ENCODE data around the gene LZTR1.

LZTR1 gene

DNA sequence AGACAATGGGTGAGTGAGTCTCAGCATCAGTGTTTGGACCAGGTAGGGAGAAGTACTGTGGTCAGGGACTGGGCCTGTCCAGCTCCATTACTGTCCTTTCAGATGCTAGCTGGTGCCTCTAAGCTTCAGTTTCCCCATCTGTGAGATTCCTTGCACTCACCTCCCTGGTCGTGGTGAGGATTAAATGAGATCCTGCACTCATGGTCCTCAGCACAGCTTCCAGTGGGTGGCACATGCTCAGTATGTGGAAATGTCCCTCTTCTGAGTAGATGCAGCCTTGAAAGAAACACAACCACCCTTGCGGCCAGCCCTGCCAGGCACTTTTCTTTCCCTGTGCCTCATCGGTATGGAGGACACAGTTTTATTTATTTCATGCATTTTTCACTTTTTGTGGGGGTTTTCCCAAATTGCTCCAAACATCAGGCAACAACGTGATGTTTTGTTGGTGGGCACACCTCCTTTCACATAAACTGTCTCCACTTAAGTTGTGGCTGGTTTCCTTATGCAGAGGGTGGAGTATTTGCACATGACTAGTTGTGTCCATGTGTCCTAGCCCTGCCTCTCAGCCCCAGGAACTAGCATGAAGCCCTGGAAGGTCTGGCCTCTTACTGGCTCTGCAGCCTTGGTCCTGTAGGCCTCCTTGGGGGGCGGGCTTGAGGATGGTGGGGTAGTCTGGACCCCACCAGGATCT is 1.1 kb downstream of the LZTR1 start:
- no peak for DNase-seq

- DNase-seq: no peak
Observed at GRCh38 chr22:20985720-20986119, 3.6 kb downstream of the LZTR1 start.

GRCh38 chr22:20986365-20986764 is 4.3 kb downstream of the LZTR1 start:
- no peak for DNase-seq

GRCh38 chr22:20987375-20987774 is 5.3 kb downstream of the LZTR1 start:
- DNase-seq: no peak

- no peak for DNase-seq
Observed at GRCh38 chr22:20988573-20989322, 6.7 kb downstream of the LZTR1 start.

GRCh38 chr22:20989323-20990138 is 7.4 kb downstream of the LZTR1 start:
- no peak for DNase-seq

DNA sequence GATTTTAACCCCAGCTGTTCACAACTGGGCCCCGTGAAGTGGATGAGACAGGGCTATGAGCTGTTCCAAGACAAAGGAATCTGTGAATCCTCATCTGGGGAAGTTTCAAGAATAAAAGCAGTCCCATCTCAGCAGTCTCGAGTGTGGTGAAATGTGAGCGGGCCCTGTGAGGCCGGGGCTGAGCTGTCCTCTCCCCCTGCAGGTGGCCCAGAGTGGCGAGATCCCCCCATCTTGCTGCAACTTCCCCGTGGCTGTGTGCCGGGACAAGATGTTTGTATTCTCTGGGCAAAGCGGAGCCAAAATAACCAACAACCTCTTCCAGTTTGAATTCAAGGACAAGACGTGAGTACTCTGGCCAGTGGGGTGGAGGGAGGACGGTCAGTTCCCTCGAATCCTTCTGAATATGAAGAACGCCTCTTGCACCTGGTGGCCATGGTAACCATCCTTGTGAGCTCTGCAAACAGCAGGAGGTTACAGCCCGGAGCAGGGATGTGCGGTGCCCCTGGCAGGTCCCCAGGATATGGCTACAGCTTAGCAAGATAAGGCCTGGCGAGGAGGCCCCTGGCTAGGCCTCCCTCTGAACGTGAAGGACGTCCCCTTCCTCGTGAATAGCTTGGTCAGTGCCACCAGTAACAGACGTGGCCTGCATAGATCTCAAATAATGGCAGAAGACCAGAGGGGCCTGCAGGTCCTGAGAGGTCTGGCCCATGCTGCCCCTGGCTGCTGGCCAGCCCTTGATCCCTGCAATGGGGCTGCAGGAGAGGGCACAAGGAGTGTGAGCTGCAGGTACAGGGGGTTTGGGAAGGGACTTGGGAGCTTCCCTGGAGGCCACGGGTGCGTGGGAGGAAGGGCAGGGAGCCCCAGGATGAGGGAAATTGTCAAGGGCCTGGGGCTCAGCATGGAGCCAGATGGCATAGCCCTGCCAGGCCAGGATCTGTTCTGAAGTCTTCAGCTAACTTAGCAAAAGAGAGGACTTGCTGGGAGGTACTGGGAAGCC is 8.4 kb downstream of the LZTR1 start:
- no peak for DNase-seq

DNA sequence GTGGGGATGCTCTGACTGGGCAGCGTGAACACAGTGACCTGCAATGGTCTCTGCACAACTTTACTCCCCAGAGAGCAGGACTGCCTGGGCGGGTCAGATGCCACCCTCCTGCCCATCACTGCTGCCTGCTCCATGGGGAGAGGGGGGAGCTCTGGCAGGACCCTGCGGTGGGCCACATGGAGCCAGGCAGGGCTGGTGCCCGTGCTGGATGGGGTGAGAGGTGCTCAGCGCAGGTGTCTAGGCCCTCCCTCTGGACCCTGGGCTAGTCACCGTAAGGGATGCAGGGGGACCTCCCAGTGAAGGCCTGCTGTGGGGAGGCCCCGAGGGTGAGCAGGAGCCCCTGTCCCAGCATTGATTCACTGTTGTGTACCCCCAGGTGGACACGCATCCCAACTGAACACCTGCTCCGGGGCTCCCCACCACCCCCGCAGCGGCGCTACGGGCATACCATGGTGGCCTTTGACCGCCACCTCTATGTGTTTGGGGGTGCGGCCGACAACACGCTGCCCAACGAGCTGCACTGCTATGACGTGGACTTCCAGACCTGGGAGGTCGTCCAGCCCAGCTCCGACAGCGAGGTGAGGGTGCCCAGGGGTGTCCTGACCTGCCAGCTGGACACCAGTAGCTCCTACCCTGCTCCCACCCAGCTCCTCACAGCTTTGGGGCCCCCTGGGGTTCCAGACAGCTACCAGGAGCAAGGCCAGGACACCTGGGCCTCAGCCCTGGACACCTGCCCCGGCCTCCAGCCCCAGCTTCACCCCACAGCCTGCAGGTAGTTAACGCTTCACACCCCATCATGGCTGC is 9.4 kb downstream of the LZTR1 start:
- no peak for DNase-seq

- no peak for DNase-seq
Observed at GRCh38 chr22:20992056-20992442, 10.0 kb downstream of the LZTR1 start.

GRCh38 chr22:20992456-20993303 is 10.6 kb downstream of the LZTR1 start:
- no peak for DNase-seq

- DNase-seq: no peak
Observed at GRCh38 chr22:20993304-20994127, 11.4 kb downstream of the LZTR1 start.

- DNase-seq: no peak
Observed at GRCh38 chr22:20994128-20994901, 12.2 kb downstream of the LZTR1 start.

DNA sequence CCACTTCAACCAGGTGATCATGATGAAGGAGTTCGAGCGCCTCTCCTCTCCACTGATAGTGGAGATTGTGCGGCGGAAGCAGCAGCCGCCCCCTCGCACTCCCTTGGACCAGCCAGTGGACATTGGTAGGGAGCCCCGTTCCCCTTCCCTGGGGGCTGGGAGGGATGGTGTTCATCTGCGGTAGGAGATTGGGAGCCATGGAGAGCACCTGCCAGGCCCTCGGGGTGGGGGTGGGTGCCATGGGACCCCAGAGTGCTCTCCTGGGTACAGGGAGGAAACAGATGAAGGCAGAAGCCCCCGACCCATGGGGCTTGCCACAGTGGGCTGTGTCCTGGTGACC is 12.8 kb downstream of the LZTR1 start:
- no peak for DNase-seq

DNA sequence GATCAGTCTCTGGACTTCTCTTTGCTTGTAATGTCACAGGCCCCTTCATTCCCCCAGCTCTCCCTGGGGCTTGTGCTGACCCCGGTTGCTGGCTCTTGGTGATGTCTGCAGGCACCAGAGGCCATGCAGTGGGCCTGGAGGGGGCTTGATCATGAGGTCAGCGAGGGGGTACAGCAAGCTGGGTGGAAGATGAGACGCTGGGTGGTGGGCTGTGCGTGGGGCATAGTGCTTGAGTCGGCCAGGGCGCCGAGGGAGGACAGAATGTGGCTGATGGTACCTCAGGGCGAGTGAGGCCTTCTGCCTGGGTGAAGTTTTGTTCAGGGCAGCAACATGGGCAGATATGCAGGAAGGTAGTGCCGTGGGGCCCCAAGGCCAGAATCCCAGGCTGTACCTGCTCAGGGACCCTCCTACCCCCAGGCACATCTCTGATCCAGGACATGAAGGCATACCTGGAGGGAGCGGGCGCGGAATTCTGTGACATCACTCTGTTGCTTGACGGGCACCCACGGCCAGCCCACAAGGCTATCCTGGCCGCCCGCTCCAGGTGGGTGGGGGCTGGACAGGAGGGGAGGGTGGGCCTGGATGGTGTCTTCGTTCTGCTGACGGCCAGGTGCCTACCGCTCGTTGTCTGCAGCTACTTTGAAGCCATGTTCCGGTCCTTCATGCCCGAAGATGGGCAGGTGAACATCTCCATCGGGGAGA is 13.4 kb downstream of the LZTR1 start:
- no peak for DNase-seq

GRCh38 chr22:20996031-20996410 is 13.9 kb downstream of the LZTR1 start:
- no peak for DNase-seq

DNA sequence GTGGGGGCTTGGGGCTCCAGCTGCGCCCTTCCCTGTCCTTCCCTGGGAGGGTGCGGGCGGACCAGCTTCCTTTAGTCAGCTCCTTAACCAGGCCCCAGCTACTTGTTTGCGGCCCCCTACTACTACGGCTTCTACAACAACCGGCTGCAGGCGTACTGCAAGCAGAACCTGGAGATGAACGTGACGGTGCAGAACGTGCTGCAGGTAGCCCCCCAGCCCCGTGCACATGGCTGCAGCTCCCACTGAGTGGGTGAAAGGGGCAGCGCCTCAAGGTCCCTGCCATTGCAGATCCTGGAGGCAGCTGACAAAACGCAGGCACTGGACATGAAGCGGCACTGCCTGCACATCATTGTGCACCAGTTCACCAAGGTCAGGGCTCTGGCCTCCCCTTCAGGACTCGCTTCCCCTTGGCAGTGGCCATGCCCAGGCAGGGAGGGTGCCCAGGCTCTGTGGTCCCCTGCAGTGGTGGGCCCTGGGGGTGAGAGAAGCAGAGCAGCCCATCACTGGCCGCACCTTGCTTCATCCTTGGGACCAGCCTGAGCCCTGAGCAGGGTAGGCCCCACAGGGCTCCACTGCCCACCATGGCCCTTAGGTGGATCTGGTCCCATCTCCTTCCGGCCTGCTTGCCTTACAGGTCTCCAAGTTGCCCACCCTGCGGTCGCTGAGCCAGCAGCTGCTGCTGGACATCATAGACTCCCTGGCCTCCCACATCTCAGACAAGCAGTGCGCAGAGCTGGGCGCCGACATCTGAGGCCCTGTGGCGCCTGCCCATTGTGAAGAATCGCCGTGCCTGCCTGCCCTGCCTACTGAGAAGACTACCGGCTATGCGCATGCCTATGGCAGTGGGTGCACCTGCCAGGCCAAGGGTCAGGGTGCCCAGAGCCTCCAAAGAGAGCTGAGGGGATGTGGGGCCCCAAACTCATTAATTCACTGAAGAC is 14.8 kb downstream of the LZTR1 start:
- no peak for DNase-seq
